Keratinocyte (primary cell): Measurements from ENCODE around the gene SPATA7. TPM values are rescaled to one million over a fixed set of nuclear protein-coding genes. Genes with fewer than 3 reads are reported as not detected.

Experiments
- DNase-seq: peaks from one replicate; pipeline ENCODE4 v3.0.0-alpha.2; 2011; ENCODE audit warnings: low read depth, missing footprints, low spot score
- FAIRE-seq: peaks from 2 replicates; lab custom pipeline; 2011; peaks lifted over from hg19 to GRCh38; lab: Jason Lieb, UNC
- H2AFZ ChIP-seq: 2 replicates; pipeline ENCODE4 v1.6.0; 2012; ENCODE audit warnings: low read length, control low read depth, inconsistent platforms; ENCODE audit not compliant: control insufficient read depth
- H3K27ac ChIP-seq: 2 replicates; pipeline ENCODE4 v1.5.1; 2011; ENCODE audit warnings: low read length; ENCODE audit not compliant: control insufficient read depth, insufficient read depth
- H3K27me3 ChIP-seq: 3 replicates; pipeline ENCODE4 v1.6.0; 2011; ENCODE audit warnings: low read length; ENCODE audit not compliant: control insufficient read depth, insufficient read depth; ENCODE audit errors: extremely low read depth
- H3K36me3 ChIP-seq, 2 experiments: 2 replicates in 1 of 2; 3 replicates in 1 of 2; pipeline ENCODE4 v1.5.1; 2011; ENCODE audit warnings: low read length in 2 of 2, mild to moderate bottlenecking in 1 of 2; ENCODE audit not compliant: control insufficient read depth in 2 of 2, insufficient read depth in 2 of 2; ENCODE audit errors: extremely low read depth in 1 of 2
- H3K4me1 ChIP-seq: 3 replicates; pipeline ENCODE4 v1.5.1; 2011; ENCODE audit warnings: low read length; ENCODE audit not compliant: control insufficient read depth, insufficient read depth; ENCODE audit errors: extremely low read depth
- H3K4me2 ChIP-seq: 3 replicates; pipeline ENCODE4 v1.6.0; 2011; ENCODE audit warnings: low read depth, low read length; ENCODE audit not compliant: control insufficient read depth, insufficient read depth; ENCODE audit errors: extremely low read depth
- H3K4me3 ChIP-seq, 3 experiments: fragments of 200-600 bp in 1 of 3; sonication (generic) in 1 of 3; 2 replicates in 2 of 3; 3 replicates in 1 of 3; pipeline ENCODE4 v1.5.1; 2011 to 2016; ENCODE audit warnings: low read length in 3 of 3, mild to moderate bottlenecking in 3 of 3, control low read depth in 2 of 3, inconsistent platforms in 1 of 3, low read depth in 1 of 3, mixed read lengths in 1 of 3, mixed run types in 1 of 3, moderate library complexity in 1 of 3; ENCODE audit not compliant: control insufficient read depth in 2 of 3, insufficient read depth in 2 of 3; ENCODE audit errors: extremely low read depth in 1 of 3
- H3K79me2 ChIP-seq: 2 replicates; pipeline ENCODE4 v1.6.0; 2012; ENCODE audit warnings: low read length; ENCODE audit not compliant: control insufficient read depth, insufficient read depth
- H3K9ac ChIP-seq: 3 replicates; pipeline ENCODE4 v1.6.0; 2011; ENCODE audit warnings: low read length; ENCODE audit not compliant: control insufficient read depth, insufficient read depth; ENCODE audit errors: extremely low read depth
- H3K9me1 ChIP-seq: 3 replicates; pipeline ENCODE4 v1.6.0; 2011; ENCODE audit warnings: low read length; ENCODE audit not compliant: control insufficient read depth, insufficient read depth; ENCODE audit errors: extremely low read depth
- H3K9me3 ChIP-seq: 2 replicates; pipeline ENCODE4 v1.5.1; 2012; ENCODE audit warnings: low read depth, low read length; ENCODE audit not compliant: control insufficient read depth
- H4K20me1 ChIP-seq: 3 replicates; pipeline ENCODE4 v1.6.0; 2011; ENCODE audit warnings: low read length; ENCODE audit not compliant: control insufficient read depth, insufficient read depth; ENCODE audit errors: extremely low read depth
- CTCF ChIP-seq, 3 experiments: IDR thresholded peaks in 1 of 3; conservative IDR thresholded peaks in 1 of 3; optimal IDR thresholded peaks in 1 of 3; 2 replicates in 2 of 3; 3 replicates in 1 of 3; pipeline versions ENCODE3 to v1.5.1; 2011; ENCODE audit warnings: low read length in 3 of 3, mild to moderate bottlenecking in 3 of 3, moderate library complexity in 2 of 3, control low read depth in 1 of 3, inconsistent platforms in 1 of 3; ENCODE audit not compliant: insufficient read depth in 2 of 3; ENCODE audit errors: extremely low read depth in 1 of 3
- EZH2 ChIP-seq: IDR thresholded peaks from one replicate; pipeline ENCODE4 v1.6.1; 2012; ENCODE audit warnings: inconsistent platforms, mild to moderate bottlenecking, low read length, moderate library complexity
- dilution Hi-C: fragments of 300-500 bp; cut with MboI; formaldehyde crosslinking; loops from one replicate; pipeline ENCODE4 v1.7.0; 2020; ENCODE audit warnings: low sequenced_read_pairs; ENCODE audit not compliant: extremely low pct_ligation_motif_present
- polyA plus RNA-seq, 5 experiments: library from polyadenylated mRNA; depleted of rRNA in 3 of 5; stranded (reverse) in 3 of 5; stranded (forward) in 1 of 5; unstranded in 1 of 5; fragments of >200 nt; gene quantifications; 1 replicate in 1 of 5; 2 replicates in 3 of 5; 3 replicates in 1 of 5; pipeline versions ENCODE4 v1.2.1 to v1.2.3, GENCODE V29; 2011 to 2012; ENCODE audit warnings: missing spikeins in 2 of 5, low read depth in 1 of 5, low replicate concordance in 1 of 5

The SPATA7 gene
- polyA plus RNA-seq, 1 donor (not counting 4 experiments of a cell fraction or from before 2014, with no cell fraction given), result 7.1 TPM

- FAIRE-seq (no peak), DNase-seq (no peak)
- dilution Hi-C loops, result no loop called here
- Histone ChIP-seq H3K36me3 (peaks cover 3 to 20% of the 10 kb centered on the region in 2 experiments), H3K79me2 (no peaks in the 10 kb centered on the region), H3K4me2 (no peak overlapping the region), H3K4me3 (no peak overlapping the region), H3K9ac (no peak overlapping the region), H3K9me1 (no peaks in the 10 kb centered on the region), H4K20me1 (no peaks in the 10 kb centered on the region), H3K4me1 (no peaks in the 10 kb centered on the region), H3K27me3 (no peaks in the 10 kb centered on the region), H2AFZ (no peak overlapping the region), H3K27ac (no peak overlapping the region), H3K9me3 (no peaks in the 10 kb centered on the region)
- TF ChIP-seq EZH2 (no peak), CTCF (optimal IDR thresholded peaks at IDR 0.05 in 1 of 3, IDR thresholded peaks at IDR 0.05 in 1 of 3, conservative IDR thresholded peaks at IDR 0.05 in 1 of 3; ENCODE audit: extremely low read depth in 1 of 3, insufficient read depth in 2 of 3, low read length in 3 of 3) (no peak)
Observed at GRCh38 chr14:88476214-88476774, 90.8 kb downstream of the SPATA7 start.

GRCh38 chr14:88476825-88477224 lies 91.4 kb downstream of the SPATA7 start:
- Histone ChIP-seq H3K27ac (no peak overlapping the region), H3K4me3 (no peak overlapping the region), H3K27me3 (no peaks in the 10 kb centered on the region), H3K9me3 (no peaks in the 10 kb centered on the region), H3K4me1 (no peaks in the 10 kb centered on the region), H3K79me2 (no peaks in the 10 kb centered on the region), H3K9ac (no peak overlapping the region), H3K4me2 (no peak overlapping the region), H3K36me3 (peaks cover 5 to 20% of the 10 kb centered on the region in 2 experiments), H4K20me1 (no peaks in the 10 kb centered on the region), H2AFZ (no peak overlapping the region), H3K9me1 (no peaks in the 10 kb centered on the region)
- TF ChIP-seq EZH2 (no peak), CTCF (optimal IDR thresholded peaks at IDR 0.05 in 1 of 3, IDR thresholded peaks at IDR 0.05 in 1 of 3, conservative IDR thresholded peaks at IDR 0.05 in 1 of 3; ENCODE audit: extremely low read depth in 1 of 3, insufficient read depth in 2 of 3, low read length in 3 of 3) (no peak)
- DNase-seq, result no peak
- dilution Hi-C loops, result no loop called here
- no peak for FAIRE-seq
